Sigmoid colon (tissue), 4 donors: ENCODE data around the gene ZNF462.

Experiments used
- EP300 ChIP-seq, 4 donors: sonication (generic); formaldehyde crosslinking; IDR thresholded peaks; one replicate each; pipeline ENCODE4 v1.6.1; 2017; ENCODE audit warnings: antibody characterized with exemption in 4 of 4
- POLR2A ChIP-seq, 2 donors: fragments of 450-650 bp; IDR thresholded peaks; one replicate each; pipeline ENCODE4 v1.6.1; 2016; ENCODE audit warnings: antibody characterized with exemption in 2 of 2, mild to moderate bottlenecking in 2 of 2, moderate library complexity in 2 of 2
- POLR2AphosphoS5 ChIP-seq, 4 donors: sonication (generic); formaldehyde crosslinking; IDR thresholded peaks; one replicate each; pipeline ENCODE4 v1.6.1; 2017; ENCODE audit warnings: antibody characterized with exemption in 4 of 4
- TF ChIP-seq, protein P1 (sequence below), 4 experiments: fragments of 450-650 bp in 3 of 4; fragments of 200-600 bp in 1 of 4; IDR thresholded peaks; one replicate each; pipeline ENCODE4 v1.5.1; 2016 to 2019; ENCODE audit warnings: antibody characterized with exemption in 4 of 4, mild to moderate bottlenecking in 3 of 4, moderate library complexity in 2 of 4

DNA sequence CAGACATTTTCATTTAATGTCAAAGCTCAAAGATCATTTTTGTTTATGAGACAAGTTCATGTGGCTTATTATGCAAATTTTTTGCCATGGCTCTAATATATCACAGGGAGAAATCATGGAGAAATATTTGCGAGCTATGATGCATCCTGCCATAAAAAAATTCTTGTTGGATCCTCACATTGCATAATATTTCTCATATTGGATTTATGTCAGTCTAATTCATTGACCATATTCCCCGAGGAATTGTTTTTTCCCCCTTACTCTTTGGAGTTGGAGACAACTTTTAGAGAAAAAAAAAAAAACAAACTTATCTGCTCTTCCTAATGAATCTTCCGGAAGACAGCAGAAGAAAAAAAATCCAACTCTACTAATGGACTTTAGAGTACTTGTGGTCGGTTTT is 4.3 kb downstream of the ZNF462 start:
- TF ChIP-seq EP300 (IDR thresholded peaks at IDR 0.05) (no peak), POLR2A (IDR thresholded peaks at IDR 0.05) (no peak), POLR2AphosphoS5 (IDR thresholded peaks at IDR 0.05) (no peak)
- TF ChIP-seq, protein P1, sequence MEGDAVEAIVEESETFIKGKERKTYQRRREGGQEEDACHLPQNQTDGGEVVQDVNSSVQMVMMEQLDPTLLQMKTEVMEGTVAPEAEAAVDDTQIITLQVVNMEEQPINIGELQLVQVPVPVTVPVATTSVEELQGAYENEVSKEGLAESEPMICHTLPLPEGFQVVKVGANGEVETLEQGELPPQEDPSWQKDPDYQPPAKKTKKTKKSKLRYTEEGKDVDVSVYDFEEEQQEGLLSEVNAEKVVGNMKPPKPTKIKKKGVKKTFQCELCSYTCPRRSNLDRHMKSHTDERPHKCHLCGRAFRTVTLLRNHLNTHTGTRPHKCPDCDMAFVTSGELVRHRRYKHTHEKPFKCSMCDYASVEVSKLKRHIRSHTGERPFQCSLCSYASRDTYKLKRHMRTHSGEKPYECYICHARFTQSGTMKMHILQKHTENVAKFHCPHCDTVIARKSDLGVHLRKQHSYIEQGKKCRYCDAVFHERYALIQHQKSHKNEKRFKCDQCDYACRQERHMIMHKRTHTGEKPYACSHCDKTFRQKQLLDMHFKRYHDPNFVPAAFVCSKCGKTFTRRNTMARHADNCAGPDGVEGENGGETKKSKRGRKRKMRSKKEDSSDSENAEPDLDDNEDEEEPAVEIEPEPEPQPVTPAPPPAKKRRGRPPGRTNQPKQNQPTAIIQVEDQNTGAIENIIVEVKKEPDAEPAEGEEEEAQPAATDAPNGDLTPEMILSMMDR (IDR thresholded peaks at IDR 0.05), result no peak
